Keratinocyte (primary cell): Measurements from ENCODE around the gene SEC24A. TPM values are rescaled to one million over a fixed set of nuclear protein-coding genes. Genes with fewer than 3 reads are reported as not detected.
"Not testable (repeated sequence)": the region's sequence is repeated elsewhere in the genome, so short reads cannot be mapped to it uniquely, and the experiment has no call there.

Experiments
- DNase-seq: peaks from one replicate; pipeline ENCODE4 v3.0.0-alpha.2; 2011; ENCODE audit warnings: low read depth, missing footprints, low spot score
- FAIRE-seq: peaks from 2 replicates; lab custom pipeline; 2011; peaks lifted over from hg19 to GRCh38; lab: Jason Lieb, UNC
- H2AFZ ChIP-seq: 2 replicates; pipeline ENCODE4 v1.6.0; 2012; ENCODE audit warnings: low read length, control low read depth, inconsistent platforms; ENCODE audit not compliant: control insufficient read depth
- H3K27ac ChIP-seq: 2 replicates; pipeline ENCODE4 v1.5.1; 2011; ENCODE audit warnings: low read length; ENCODE audit not compliant: control insufficient read depth, insufficient read depth
- H3K27me3 ChIP-seq: 3 replicates; pipeline ENCODE4 v1.6.0; 2011; ENCODE audit warnings: low read length; ENCODE audit not compliant: control insufficient read depth, insufficient read depth; ENCODE audit errors: extremely low read depth
- H3K36me3 ChIP-seq, 2 experiments: 2 replicates in 1 of 2; 3 replicates in 1 of 2; pipeline ENCODE4 v1.5.1; 2011; ENCODE audit warnings: low read length in 2 of 2, mild to moderate bottlenecking in 1 of 2; ENCODE audit not compliant: control insufficient read depth in 2 of 2, insufficient read depth in 2 of 2; ENCODE audit errors: extremely low read depth in 1 of 2
- H3K4me1 ChIP-seq: 3 replicates; pipeline ENCODE4 v1.5.1; 2011; ENCODE audit warnings: low read length; ENCODE audit not compliant: control insufficient read depth, insufficient read depth; ENCODE audit errors: extremely low read depth
- H3K4me2 ChIP-seq: 3 replicates; pipeline ENCODE4 v1.6.0; 2011; ENCODE audit warnings: low read depth, low read length; ENCODE audit not compliant: control insufficient read depth, insufficient read depth; ENCODE audit errors: extremely low read depth
- H3K4me3 ChIP-seq, 3 experiments: fragments of 200-600 bp in 1 of 3; sonication (generic) in 1 of 3; 2 replicates in 2 of 3; 3 replicates in 1 of 3; pipeline ENCODE4 v1.5.1; 2011 to 2016; ENCODE audit warnings: low read length in 3 of 3, mild to moderate bottlenecking in 3 of 3, control low read depth in 2 of 3, inconsistent platforms in 1 of 3, low read depth in 1 of 3, mixed read lengths in 1 of 3, mixed run types in 1 of 3, moderate library complexity in 1 of 3; ENCODE audit not compliant: control insufficient read depth in 2 of 3, insufficient read depth in 2 of 3; ENCODE audit errors: extremely low read depth in 1 of 3
- H3K79me2 ChIP-seq: 2 replicates; pipeline ENCODE4 v1.6.0; 2012; ENCODE audit warnings: low read length; ENCODE audit not compliant: control insufficient read depth, insufficient read depth
- H3K9ac ChIP-seq: 3 replicates; pipeline ENCODE4 v1.6.0; 2011; ENCODE audit warnings: low read length; ENCODE audit not compliant: control insufficient read depth, insufficient read depth; ENCODE audit errors: extremely low read depth
- H3K9me1 ChIP-seq: 3 replicates; pipeline ENCODE4 v1.6.0; 2011; ENCODE audit warnings: low read length; ENCODE audit not compliant: control insufficient read depth, insufficient read depth; ENCODE audit errors: extremely low read depth
- H3K9me3 ChIP-seq: 2 replicates; pipeline ENCODE4 v1.5.1; 2012; ENCODE audit warnings: low read depth, low read length; ENCODE audit not compliant: control insufficient read depth
- H4K20me1 ChIP-seq: 3 replicates; pipeline ENCODE4 v1.6.0; 2011; ENCODE audit warnings: low read length; ENCODE audit not compliant: control insufficient read depth, insufficient read depth; ENCODE audit errors: extremely low read depth
- CTCF ChIP-seq, 3 experiments: IDR thresholded peaks in 1 of 3; conservative IDR thresholded peaks in 1 of 3; optimal IDR thresholded peaks in 1 of 3; 2 replicates in 2 of 3; 3 replicates in 1 of 3; pipeline versions ENCODE3 to v1.5.1; 2011; ENCODE audit warnings: low read length in 3 of 3, mild to moderate bottlenecking in 3 of 3, moderate library complexity in 2 of 3, control low read depth in 1 of 3, inconsistent platforms in 1 of 3; ENCODE audit not compliant: insufficient read depth in 2 of 3; ENCODE audit errors: extremely low read depth in 1 of 3
- EZH2 ChIP-seq: IDR thresholded peaks from one replicate; pipeline ENCODE4 v1.6.1; 2012; ENCODE audit warnings: inconsistent platforms, mild to moderate bottlenecking, low read length, moderate library complexity
- dilution Hi-C: fragments of 300-500 bp; cut with MboI; formaldehyde crosslinking; loops from one replicate; pipeline ENCODE4 v1.7.0; 2020; ENCODE audit warnings: low sequenced_read_pairs; ENCODE audit not compliant: extremely low pct_ligation_motif_present
- polyA plus RNA-seq, 5 experiments: library from polyadenylated mRNA; depleted of rRNA in 3 of 5; stranded (reverse) in 3 of 5; stranded (forward) in 1 of 5; unstranded in 1 of 5; fragments of >200 nt; gene quantifications; 1 replicate in 1 of 5; 2 replicates in 3 of 5; 3 replicates in 1 of 5; pipeline versions ENCODE4 v1.2.1 to v1.2.3, GENCODE V29; 2011 to 2012; ENCODE audit warnings: missing spikeins in 2 of 5, low read depth in 1 of 5, low replicate concordance in 1 of 5

Gene SEC24A
- polyA plus RNA-seq, 1 donor (not counting 4 experiments of a cell fraction or from before 2014, with no cell fraction given) = 18.3 TPM

GRCh38 chr5:134626369-134627014, 22.1 kb upstream of the SEC24A start:
- H3K79me2 ChIP-seq = peaks cover 17% of the 10 kb centered on the region
- DNase-seq (no peak), FAIRE-seq (no peak)
- H3K27ac ChIP-seq = no peak overlapping the region
- no peaks in the 10 kb centered on the region for H3K36me3 ChIP-seq
- dilution Hi-C loops = no loop called here
- no peak overlapping the region for H3K4me2 ChIP-seq
- peaks cover 1% of the 10 kb centered on the region for H3K4me1 ChIP-seq
- H4K20me1 ChIP-seq = no peaks in the 10 kb centered on the region
- no peaks in the 10 kb centered on the region for H3K9me1 ChIP-seq
- no peak overlapping the region for H2AFZ ChIP-seq
- H3K9me3 ChIP-seq = no peaks in the 10 kb centered on the region
- TF ChIP-seq CTCF (optimal IDR thresholded peaks at IDR 0.05 in 1 of 3, IDR thresholded peaks at IDR 0.05 in 1 of 3, conservative IDR thresholded peaks at IDR 0.05 in 1 of 3; ENCODE audit: extremely low read depth in 1 of 3, insufficient read depth in 2 of 3, low read length in 3 of 3) = no peak
- TF ChIP-seq EZH2 = no peak
- H3K9ac ChIP-seq = no peak overlapping the region
- H3K27me3 ChIP-seq = no peaks in the 10 kb centered on the region
- H3K4me3 ChIP-seq = no peak overlapping the region

- DNase-seq = no peak
- peaks cover 6% of the 10 kb centered on the region for H3K4me1 ChIP-seq
- no peaks in the 10 kb centered on the region for H3K9me1 ChIP-seq
- no peak overlapping the region for H2AFZ ChIP-seq
- H3K9me3 ChIP-seq = no peaks in the 10 kb centered on the region
- FAIRE-seq = no peak
- no peak overlapping the region for H3K4me2 ChIP-seq
- no peaks in the 10 kb centered on the region for H3K27me3 ChIP-seq
- no peak overlapping the region for H3K9ac ChIP-seq
- TF ChIP-seq EZH2 = no peak
- dilution Hi-C loops = no loop called here
- peaks cover 23% of the 10 kb centered on the region for H3K79me2 ChIP-seq
- no peaks in the 10 kb centered on the region for H4K20me1 ChIP-seq
- H3K27ac ChIP-seq = no peak overlapping the region
- no peaks in the 10 kb centered on the region for H3K36me3 ChIP-seq
- H3K4me3 ChIP-seq = no peak overlapping the region
Measured at GRCh38 chr5:134634227-134634626, 14.4 kb upstream of the SEC24A start.

GRCh38 chr5:134635366-134635765, 13.2 kb upstream of the SEC24A start:
- H4K20me1 ChIP-seq, H3K27me3 ChIP-seq, H3K9me1 ChIP-seq, H3K9me3 ChIP-seq, H3K4me3 ChIP-seq, H3K27ac ChIP-seq, H3K4me1 ChIP-seq, dilution Hi-C loops, DNase-seq, H2AFZ ChIP-seq, H3K9ac ChIP-seq, H3K4me2 ChIP-seq, H3K36me3 ChIP-seq, FAIRE-seq: not testable (repeated sequence)
- H3K79me2 ChIP-seq = peaks cover 19% of the 10 kb centered on the region
